NCI-H82 treated with DMSO at 0.1 percent for 48 hours (cell line): ENCODE measurements around the gene ENDOD1.
A peak's percentile ranks its signal among the peaks of the same experiment; 100 is the strongest.

Experiments
- DNase-seq: peaks from one replicate; lab custom pipeline; 2025; ENCODE audit not compliant: unreplicated experiment; lab: John Stamatoyannopoulos, UW

The ENDOD1 gene

GRCh38 chr11:95142431-95142830 lies 52.8 kb downstream of the ENDOD1 start:
- no peak for DNase-seq

DNA sequence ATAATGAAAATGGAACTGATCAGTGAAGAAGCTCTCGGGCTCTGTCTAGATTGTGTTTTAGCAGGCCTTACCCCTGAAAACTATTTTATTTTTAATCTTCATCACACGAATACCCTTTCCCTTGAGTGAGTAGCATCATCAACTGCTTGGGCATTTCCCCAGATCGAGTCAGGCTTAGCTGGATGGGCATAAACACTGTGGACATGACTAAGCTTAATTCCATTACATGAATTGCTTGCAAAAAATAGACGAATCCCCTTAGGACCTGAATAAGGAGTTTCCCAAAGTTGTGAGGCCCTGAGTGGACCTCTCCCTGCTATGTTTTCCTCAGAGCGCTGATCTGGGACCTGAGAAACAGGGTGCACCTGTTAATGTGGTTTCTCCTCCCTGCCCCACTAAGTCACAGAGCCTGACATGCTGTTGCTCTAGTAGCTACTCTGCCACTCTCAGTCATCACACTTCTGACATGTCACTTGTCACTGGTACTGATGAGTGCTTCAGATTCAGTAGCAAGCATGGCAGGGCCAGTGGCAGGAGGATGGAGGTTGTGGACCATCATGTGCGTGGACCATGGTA lies 53.5 kb downstream of the ENDOD1 start:
- DNase-seq, result no peak

- no peak for DNase-seq
Observed at GRCh38 chr11:95144313-95145235, 54.9 kb downstream of the ENDOD1 start.

DNA sequence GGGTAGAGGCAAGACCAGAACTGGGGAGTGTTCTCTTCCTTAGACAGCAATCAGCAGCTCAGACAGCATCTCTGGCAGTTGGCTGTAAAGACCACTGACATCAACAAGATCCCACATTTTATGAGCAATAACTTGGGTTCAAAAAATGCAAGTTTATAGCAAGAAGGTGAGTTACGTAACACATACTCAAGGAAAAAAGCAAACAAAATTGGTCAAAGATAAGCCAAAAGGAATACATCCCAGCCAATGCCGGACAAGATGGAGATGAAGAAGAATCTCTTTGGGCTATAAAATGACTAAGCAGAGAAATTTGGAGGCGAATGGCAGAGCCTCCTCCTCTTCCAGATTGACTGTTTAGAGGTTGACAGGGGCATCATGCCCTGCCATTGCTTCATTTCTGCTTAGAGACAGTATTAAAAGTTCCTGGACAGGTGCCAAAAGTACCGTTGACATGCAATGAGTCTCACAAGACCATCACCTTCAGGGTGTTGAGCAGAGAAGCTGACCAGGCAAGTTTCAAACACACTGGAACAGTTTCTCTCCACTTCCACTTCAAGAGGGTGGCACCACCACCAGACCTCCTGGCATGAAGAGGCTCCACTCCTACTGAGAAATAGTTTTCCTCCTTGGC lies 55.9 kb downstream of the ENDOD1 start:
- DNase-seq, result no peak

GRCh38 chr11:95147364-95147905 lies 57.8 kb downstream of the ENDOD1 start:
- no peak for DNase-seq

- no peak for DNase-seq
Observed at GRCh38 chr11:95148406-95148805, 58.8 kb downstream of the ENDOD1 start.

GRCh38 chr11:95148938-95149337 lies 59.3 kb downstream of the ENDOD1 start:
- DNase-seq, result no peak

DNA sequence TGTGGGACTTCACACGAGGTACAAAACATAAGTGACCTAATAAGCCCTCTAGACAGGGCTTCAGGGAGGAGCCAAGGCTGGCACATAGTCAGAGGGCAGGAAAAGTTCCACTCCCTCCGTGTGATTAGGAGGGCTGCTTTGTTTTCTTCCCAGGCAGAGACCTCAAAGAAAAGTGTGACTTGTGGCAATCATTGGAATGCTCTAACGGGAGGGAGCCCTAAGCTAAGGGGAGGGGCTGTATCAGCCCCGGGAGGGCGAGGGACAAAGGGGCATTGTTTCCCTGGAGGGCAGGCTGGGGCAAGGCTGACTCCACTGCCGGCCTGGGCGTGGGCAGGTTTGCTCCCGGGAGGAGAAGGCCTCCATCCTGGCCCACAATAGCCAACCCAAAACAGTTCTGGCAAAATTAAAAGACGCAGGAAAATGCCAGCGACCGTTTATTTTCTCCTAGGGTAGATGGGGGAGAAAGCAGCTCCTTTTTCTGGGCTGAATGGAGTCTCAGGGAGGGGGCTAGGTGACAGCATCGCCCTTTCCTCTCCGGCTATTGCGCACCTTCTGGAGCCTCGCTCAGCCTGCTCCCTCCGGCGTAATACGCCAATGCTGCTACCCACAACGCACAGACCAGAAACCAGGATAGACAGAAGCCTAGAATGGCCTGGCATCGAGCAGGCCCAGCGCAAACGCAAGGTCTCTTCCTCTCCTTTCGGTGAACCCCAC lies 60.2 kb downstream of the ENDOD1 start:
- DNase-seq, result no peak

- DNase-seq, result no peak
Observed at GRCh38 chr11:95150956-95151684, 61.5 kb downstream of the ENDOD1 start.

DNA sequence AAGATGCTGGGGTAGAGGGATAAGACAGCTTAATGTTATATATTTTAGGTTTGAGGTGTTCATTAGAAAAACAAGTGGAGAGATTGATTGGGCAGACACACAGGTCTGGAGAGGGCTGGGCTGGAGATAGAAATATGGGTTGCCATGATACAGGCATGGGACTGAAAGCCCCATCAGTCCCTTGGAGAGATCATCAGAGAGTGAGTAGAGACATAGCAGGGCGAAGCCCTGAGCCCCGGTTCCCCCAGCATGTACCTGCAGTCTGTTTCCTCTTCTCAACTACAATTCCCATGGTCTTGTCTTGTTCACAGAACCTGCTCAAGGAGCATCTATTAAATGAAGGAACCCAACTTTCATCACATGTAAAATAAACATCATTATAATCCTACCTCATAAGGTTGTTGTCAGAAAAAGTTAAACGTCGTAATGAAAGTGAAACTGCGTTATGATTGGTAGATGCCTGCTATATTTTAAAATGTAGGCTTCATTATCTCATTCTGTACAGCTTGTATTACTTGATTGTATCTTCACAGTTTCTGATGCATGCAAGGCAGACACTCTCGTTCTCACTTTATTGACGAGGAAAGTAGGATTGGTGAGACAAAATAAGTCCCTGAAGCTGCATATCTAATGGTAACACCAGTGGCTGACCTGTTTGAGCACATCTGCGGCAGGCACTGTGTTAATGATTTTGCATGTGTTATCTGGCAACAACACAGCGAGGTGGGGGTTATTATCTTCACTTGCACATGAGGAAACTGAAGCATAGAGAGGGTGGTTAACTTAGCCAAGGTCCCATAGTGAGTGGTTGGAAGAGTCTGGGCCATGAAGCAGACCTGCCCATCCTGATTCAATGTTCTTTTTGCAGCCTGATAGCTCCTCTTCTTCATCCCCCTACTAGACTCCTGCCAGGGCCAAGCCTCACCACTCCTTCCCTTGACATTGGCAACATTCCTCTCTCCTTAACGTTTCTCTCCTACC lies 63.5 kb downstream of the ENDOD1 start:
- no peak for DNase-seq

GRCh38 chr11:95153857-95154246 lies 64.2 kb downstream of the ENDOD1 start:
- no peak for DNase-seq

- DNase-seq, result peak; percentile 38
Observed at GRCh38 chr11:95154514-95154913, 64.9 kb downstream of the ENDOD1 start.

DNA sequence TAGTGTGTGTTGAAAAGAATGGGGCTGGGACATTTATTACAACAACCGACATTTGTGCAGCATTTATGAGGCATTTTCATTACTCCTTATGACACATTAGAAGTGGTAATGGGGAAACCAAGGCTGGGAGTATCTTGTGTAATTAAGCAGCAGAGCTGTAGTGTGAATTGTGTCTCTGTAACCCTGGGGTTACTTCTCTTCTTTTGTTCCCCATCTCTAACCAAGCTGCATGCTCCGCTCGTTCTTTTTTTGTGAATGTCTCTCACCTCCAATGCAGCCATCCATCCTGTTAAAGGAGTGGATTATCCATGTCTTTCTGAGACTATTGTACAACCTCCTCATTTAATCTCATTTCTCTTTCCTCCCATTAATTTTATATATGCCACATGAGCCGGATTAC lies 65.7 kb downstream of the ENDOD1 start:
- no peak for DNase-seq

DNA sequence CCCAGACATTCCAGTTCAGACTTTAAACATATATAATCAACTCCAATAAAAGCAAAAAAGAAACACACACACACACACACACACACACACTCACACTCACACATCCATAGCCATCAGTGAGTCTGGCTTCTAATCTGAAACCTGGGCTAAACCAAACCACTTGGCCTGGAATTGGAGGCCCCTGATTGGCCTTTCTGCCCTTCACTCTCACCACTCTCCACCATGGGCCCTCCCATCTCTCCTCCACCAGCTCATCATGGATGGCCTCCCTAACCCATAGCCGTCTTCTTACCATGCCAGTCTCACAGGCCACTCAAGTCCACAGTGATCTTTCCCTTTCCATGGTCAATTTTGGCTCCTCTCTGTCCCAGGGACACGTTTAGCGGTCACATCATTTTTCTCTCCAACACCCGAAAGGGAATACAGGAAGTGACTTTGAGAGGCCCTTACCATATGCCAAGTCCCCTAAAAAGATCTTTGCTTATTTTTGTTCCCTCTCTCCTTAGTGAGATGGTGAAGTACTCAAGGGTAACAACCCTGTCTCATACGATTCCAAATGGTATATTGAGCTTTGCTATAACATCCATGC lies 66.6 kb downstream of the ENDOD1 start:
- DNase-seq, result no peak

GRCh38 chr11:95156916-95157541 lies 67.4 kb downstream of the ENDOD1 start:
- DNase-seq, result no peak

- no peak for DNase-seq
Observed at GRCh38 chr11:95157824-95158223, 68.2 kb downstream of the ENDOD1 start.

DNA sequence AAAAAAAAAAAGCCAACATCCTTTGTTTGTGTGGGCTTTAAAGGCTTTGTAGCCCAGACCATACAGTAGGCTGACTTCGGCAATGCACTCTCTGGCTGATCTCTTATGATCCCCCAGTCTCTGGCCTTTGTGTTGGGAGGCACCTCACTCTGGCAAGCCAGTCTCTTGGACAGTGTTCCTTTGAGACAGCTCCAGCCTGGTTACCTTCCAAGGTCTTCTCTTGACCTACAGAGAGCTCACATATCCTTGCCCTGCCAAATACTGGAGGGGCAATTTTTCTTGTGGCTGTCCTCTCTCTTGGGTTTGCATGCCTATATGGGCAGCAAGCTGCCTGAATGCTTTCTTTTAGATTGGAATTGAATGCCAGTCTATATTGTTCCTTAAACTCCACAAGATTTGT lies 71.6 kb downstream of the ENDOD1 start:
- DNase-seq, result no peak

GRCh38 chr11:95163106-95163505 lies 73.5 kb downstream of the ENDOD1 start:
- DNase-seq, result no peak

GRCh38 chr11:95165638-95166037 lies 76.0 kb downstream of the ENDOD1 start:
- no peak for DNase-seq
